Activated CD8-positive, alpha-beta T cell treated with anti-CD3 and anti-CD28 coated beads, Interleukin-2, amount 10 ng/mL, durations not matched to agents 7 days and 5 days (primary cell): Measurements from ENCODE around the gene IGLON5. TPM values are rescaled to one million over a fixed set of nuclear protein-coding genes. Genes with fewer than 3 reads are reported as not detected.

Source experiments
- ATAC-seq: fragments of 150-1000 bp; cut with Tn5 transposase; one replicate; pipeline ENCODE4 v1.10.0; 2021; ENCODE audit warnings: moderate library complexity
- CTCF ChIA-PET: fragments of 350-600 bp; sonication (Branson Sonifier 250); formaldehyde crosslinking; loops from one replicate; lab custom pipeline; 2021; ENCODE audit warnings: antibody characterized with exemption; lab: Charles Lee
- POLR2A ChIA-PET: fragments of 350-600 bp; sonication (Branson Sonifier 250); formaldehyde crosslinking; loops from one replicate; lab custom pipeline; 2021; ENCODE audit warnings: antibody characterized with exemption; lab: Charles Lee
- DNase-seq: peaks from one replicate; pipeline ENCODE4 v3.0.0-alpha.2; 2020
- H3K27ac Mint-ChIP-seq: one replicate; pipeline ENCODE4 v1.8.0; 2021; ENCODE audit warnings: mild to moderate bottlenecking, mixed read lengths
- H3K27me3 Mint-ChIP-seq: one replicate; pipeline ENCODE4 v1.8.0; 2021; ENCODE audit warnings: low read depth, mixed read lengths
- H3K36me3 Mint-ChIP-seq: one replicate; pipeline ENCODE4 v1.8.0; 2021; ENCODE audit warnings: low read depth, mixed read lengths
- H3K4me1 Mint-ChIP-seq: one replicate; pipeline ENCODE4 v1.8.0; 2021; ENCODE audit warnings: low read depth, mixed read lengths
- H3K4me3 Mint-ChIP-seq: one replicate; pipeline ENCODE4 v1.8.0; 2021; ENCODE audit warnings: mild to moderate bottlenecking, mixed read lengths
- H3K9me3 Mint-ChIP-seq: one replicate; pipeline ENCODE4 v1.8.0; 2022; ENCODE audit warnings: mixed read lengths; ENCODE audit not compliant: insufficient read depth
- total RNA-seq, 2 experiments: library from RNA; stranded (reverse); gene quantifications; one replicate each; pipeline ENCODE4 v1.2.3, GENCODE V29; 2021

The IGLON5 gene
- not detected for total RNA-seq

- H3K4me1 Mint-ChIP-seq, result no peaks in the 10 kb centered on the region
- H3K4me3 Mint-ChIP-seq, result no peak within 1 kb of the TSS
- peak within 1 kb of the TSS; percentile 50 for H3K27ac Mint-ChIP-seq
- H3K9me3 Mint-ChIP-seq, result peaks cover 11% of the 10 kb centered on the region
- ATAC-seq (no peak), DNase-seq (no peak)
- H3K36me3 Mint-ChIP-seq, result no peaks in the 10 kb centered on the region
- CTCF ChIA-PET, result no interaction called here
- peaks cover 21% of the 10 kb centered on the region for H3K27me3 Mint-ChIP-seq
- POLR2A ChIA-PET, result no interaction called here
These were observed at the start of gene IGLON5 for GRCh38 chr19:51311351-51312257. Gene IGLON5 (plus strand): TSS chr19:51311644. CDS start chr19:51311848, 204 bp downstream.

- no peak for ATAC-seq
- POLR2A ChIA-PET, result no interaction called here
- Mint-ChIP-seq H3K9me3 (no peaks in the 10 kb centered on the region), H3K4me1 (peaks cover 13% of the 10 kb centered on the region), H3K27ac (no peak overlapping the region), H3K4me3 (no peak overlapping the region), H3K36me3 (no peaks in the 10 kb centered on the region), H3K27me3 (peaks cover 31% of the 10 kb centered on the region)
- CTCF ChIA-PET, result interaction anchor here (2.2 kb wide), 1 partner anchor 105 kb away, joined by 9 read pairs; no protein-coding TSS in a partner anchor
- no peak for DNase-seq
These were observed 47.6 kb upstream of the IGLON5 start for GRCh38 chr19:51263808-51264207.

- peaks cover 25% of the 10 kb centered on the region for H3K27me3 Mint-ChIP-seq
- H3K9me3 Mint-ChIP-seq, result no peaks in the 10 kb centered on the region
- ATAC-seq (no peak), DNase-seq (no peak)
- no peak overlapping the region for H3K4me3 Mint-ChIP-seq
- H3K36me3 Mint-ChIP-seq, result no peaks in the 10 kb centered on the region
- CTCF ChIA-PET, result interaction anchor here (0.9 kb wide), 1 partner anchor 11 kb away, joined by 3 read pairs; no protein-coding TSS in a partner anchor
- no peak overlapping the region for H3K27ac Mint-ChIP-seq
- peaks cover 20% of the 10 kb centered on the region for H3K4me1 Mint-ChIP-seq
- POLR2A ChIA-PET, result no interaction called here
These were observed 40.4 kb upstream of the IGLON5 start for GRCh38 chr19:51271067-51271466.

GRCh38 chr19:51272183-51272810 lies 39.1 kb upstream of the IGLON5 start:
- Mint-ChIP-seq H3K27ac (no peak overlapping the region), H3K36me3 (no peaks in the 10 kb centered on the region), H3K4me3 (no peak overlapping the region), H3K9me3 (no peaks in the 10 kb centered on the region), H3K4me1 (peaks cover 15% of the 10 kb centered on the region), H3K27me3 (peaks cover 28% of the 10 kb centered on the region)
- DNase-seq (peak; percentile 42), ATAC-seq (peak; percentile 49)
- ChIA-PET POLR2A (no interaction called here), CTCF (no interaction called here)

- H3K4me1 Mint-ChIP-seq, result peaks cover 15% of the 10 kb centered on the region
- ChIA-PET CTCF (interaction anchor here (0.9 kb wide), 1 partner anchor 14 kb away, joined by 3 read pairs; no protein-coding TSS in a partner anchor), POLR2A (no interaction called here)
- H3K36me3 Mint-ChIP-seq, result no peaks in the 10 kb centered on the region
- peaks cover 34% of the 10 kb centered on the region for H3K27me3 Mint-ChIP-seq
- ATAC-seq (no peak), DNase-seq (no peak)
- H3K9me3 Mint-ChIP-seq, result no peaks in the 10 kb centered on the region
- H3K4me3 Mint-ChIP-seq, result no peak overlapping the region
- no peak overlapping the region for H3K27ac Mint-ChIP-seq
These were observed 37.2 kb upstream of the IGLON5 start for GRCh38 chr19:51274049-51274770.

- ChIA-PET POLR2A (no interaction called here), CTCF (no interaction called here)
- no peak overlapping the region for H3K27ac Mint-ChIP-seq
- no peak overlapping the region for H3K4me3 Mint-ChIP-seq
- no peaks in the 10 kb centered on the region for H3K9me3 Mint-ChIP-seq
- peaks cover 9% of the 10 kb centered on the region for H3K4me1 Mint-ChIP-seq
- no peak for ATAC-seq
- peaks cover 25% of the 10 kb centered on the region for H3K27me3 Mint-ChIP-seq
- no peak for DNase-seq
- H3K36me3 Mint-ChIP-seq, result no peaks in the 10 kb centered on the region
These were observed 34.3 kb upstream of the IGLON5 start for GRCh38 chr19:51277112-51277511.

GRCh38 chr19:51282335-51282734 lies 29.1 kb upstream of the IGLON5 start:
- ChIA-PET POLR2A (no interaction called here), CTCF (interaction anchor here (0.8 kb wide), 1 partner anchor 83 kb away, joined by 3 read pairs; no protein-coding TSS in a partner anchor)
- DNase-seq (no peak), ATAC-seq (no peak)
- Mint-ChIP-seq H3K36me3 (no peaks in the 10 kb centered on the region), H3K4me3 (no peak overlapping the region), H3K27ac (no peak overlapping the region), H3K4me1 (no peaks in the 10 kb centered on the region), H3K9me3 (no peaks in the 10 kb centered on the region), H3K27me3 (peaks cover 24% of the 10 kb centered on the region)

GRCh38 chr19:51285682-51286081 lies 25.8 kb upstream of the IGLON5 start:
- Mint-ChIP-seq H3K27me3 (peaks cover 16% of the 10 kb centered on the region), H3K27ac (no peak overlapping the region), H3K9me3 (no peaks in the 10 kb centered on the region), H3K4me1 (no peaks in the 10 kb centered on the region), H3K4me3 (no peak overlapping the region), H3K36me3 (no peaks in the 10 kb centered on the region)
- DNase-seq (no peak), ATAC-seq (no peak)
- CTCF ChIA-PET, result no interaction called here
- POLR2A ChIA-PET, result no interaction called here

DNA sequence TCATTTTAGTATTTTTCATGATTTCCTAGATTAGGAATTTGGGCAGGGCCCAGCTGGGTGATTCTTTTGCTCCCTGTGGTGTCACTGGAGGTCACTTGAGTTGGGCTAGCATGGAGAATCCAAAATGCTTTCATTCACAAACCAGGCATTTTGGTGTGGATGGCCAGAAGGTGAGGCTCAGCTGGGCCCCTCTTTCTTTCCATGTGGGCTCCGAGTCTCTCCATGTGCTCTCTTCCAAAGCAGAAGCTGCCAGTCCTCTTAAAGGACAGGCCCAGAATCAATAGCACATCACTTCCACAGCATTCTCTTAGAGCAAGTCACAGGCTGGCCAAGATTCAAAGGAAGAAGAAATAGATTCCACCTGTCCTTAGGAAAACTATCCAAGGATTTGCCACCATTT lies 21.8 kb upstream of the IGLON5 start:
- Mint-ChIP-seq H3K27ac (no peak overlapping the region), H3K4me1 (no peaks in the 10 kb centered on the region), H3K27me3 (peaks cover 6% of the 10 kb centered on the region), H3K4me3 (no peak overlapping the region), H3K9me3 (no peaks in the 10 kb centered on the region), H3K36me3 (no peaks in the 10 kb centered on the region)
- ChIA-PET POLR2A (no interaction called here), CTCF (no interaction called here)
- no peak for ATAC-seq
- no peak for DNase-seq

DNA sequence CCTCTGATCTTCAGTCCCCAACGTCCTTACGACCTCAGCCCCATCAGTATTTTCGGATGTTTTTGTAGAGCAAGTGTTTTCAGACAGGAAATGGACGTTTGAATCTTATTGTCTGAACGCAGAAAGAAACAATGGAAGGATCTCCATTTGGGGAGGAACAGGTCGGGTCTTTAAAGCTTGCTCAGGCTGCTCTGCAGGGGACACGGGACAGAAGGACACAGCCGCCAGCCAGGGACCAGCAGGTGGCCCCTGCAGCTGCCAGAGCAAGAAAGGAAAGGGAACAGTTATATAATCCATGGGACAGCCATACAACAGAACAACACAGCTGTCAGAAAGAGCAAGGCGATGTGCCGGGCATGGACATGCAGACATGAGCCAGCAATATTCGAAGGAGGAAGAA lies 18.5 kb upstream of the IGLON5 start:
- Mint-ChIP-seq H3K4me1 (no peaks in the 10 kb centered on the region), H3K27me3 (no peaks in the 10 kb centered on the region), H3K4me3 (no peak overlapping the region), H3K36me3 (no peaks in the 10 kb centered on the region), H3K9me3 (no peaks in the 10 kb centered on the region), H3K27ac (no peak overlapping the region)
- ChIA-PET POLR2A (no interaction called here), CTCF (no interaction called here)
- DNase-seq (no peak), ATAC-seq (no peak)

- no peak overlapping the region for H3K4me3 Mint-ChIP-seq
- ATAC-seq, result no peak
- CTCF ChIA-PET, result no interaction called here
These were observed 17.8 kb upstream of the IGLON5 start for GRCh38 chr19:51293571-51294210.

More at GRCh38 chr19:51293571-51294210, 17.8 kb upstream of the IGLON5 start:
- DNase-seq, result no peak
- Mint-ChIP-seq H3K27me3 (no peaks in the 10 kb centered on the region), H3K36me3 (no peaks in the 10 kb centered on the region), H3K9me3 (no peaks in the 10 kb centered on the region), H3K4me1 (no peaks in the 10 kb centered on the region), H3K27ac (no peak overlapping the region)
- POLR2A ChIA-PET, result no interaction called here
